ENCODE results near the gene C9orf153. TPM values are rescaled to one million over a fixed set of nuclear protein-coding genes. Genes with fewer than 3 reads are reported as not detected.

Gene C9orf153
- total and polyA plus RNA-seq, 11 donors, result 0.14 to 0.72 (median 0.42) TPM; not detected in 4

DNA sequence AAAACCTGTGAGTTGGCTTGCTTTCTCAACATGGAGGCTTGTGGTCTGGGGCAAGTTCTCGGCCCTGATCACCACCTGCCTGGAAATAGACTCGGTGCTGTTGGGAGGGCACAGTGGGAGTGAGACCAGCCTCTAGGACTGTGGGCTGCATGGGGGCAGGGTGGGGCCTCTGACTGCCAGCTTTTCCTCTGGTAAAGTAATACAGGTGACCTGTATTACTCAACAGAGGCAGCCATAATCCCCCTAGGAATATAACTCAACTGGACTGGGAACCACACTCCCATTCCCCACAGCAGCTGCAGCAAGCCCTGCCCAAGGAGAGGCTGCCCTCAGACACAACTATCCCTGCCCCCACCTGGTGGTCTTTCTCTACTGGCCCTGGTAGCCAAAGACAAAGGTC, 72.8 kb downstream of the C9orf153 start:
- Histone ChIP-seq H3K9me3 (peaks cover 0 to 40% (median 3%) of the 10 kb centered on the region in 12 donors), H3K36me3 (no peaks in the 10 kb centered on the region), H3K4me1 (no peaks in the 10 kb centered on the region), H3K27me3 (no peaks in the 10 kb centered on the region), H3K4me3 (no peak overlapping the region), H3K27ac (no peak overlapping the region)
- no peak for DNase-seq
- intact Hi-C loops (cut with DNase I), result no loop called here
- 71 to 73% (median 73%) methylated on average over 2 of the region's 2 CpGs; no CpG with 5 or more reads in 1 of the 4 donors for WGBS, 4 donors
- no peak for TF ChIP-seq POLR2A (IDR thresholded peaks at IDR 0.05)
- TF ChIP-seq CTCF (IDR thresholded peaks at IDR 0.05), result no peak
- ATAC-seq, result no peak

- 78 to 86% (median 79%) methylated on average over 7 of the region's 7 CpGs for WGBS, 4 donors
- no peaks in the 10 kb centered on the region for H3K27me3 ChIP-seq
- intact Hi-C loops (cut with DNase I), result no loop called here
- no peak overlapping the region for H3K27ac ChIP-seq
- H3K4me3 ChIP-seq, result no peak overlapping the region
- no peak for DNase-seq
- no peaks in the 10 kb centered on the region for H3K36me3 ChIP-seq
- H3K4me1 ChIP-seq, result no peaks in the 10 kb centered on the region
- peaks cover 0 to 31% (median 3%) of the 10 kb centered on the region in 12 donors for H3K9me3 ChIP-seq
- no peak for TF ChIP-seq POLR2A (IDR thresholded peaks at IDR 0.05)
- no peak for TF ChIP-seq CTCF (IDR thresholded peaks at IDR 0.05)
- ATAC-seq, result no peak
Observed at GRCh38 chr9:86185872-86186271, 73.6 kb downstream of the C9orf153 start.

GRCh38 chr9:86184138-86184524, 75.3 kb downstream of the C9orf153 start:
- no peak for TF ChIP-seq POLR2A (IDR thresholded peaks at IDR 0.05)
- TF ChIP-seq CTCF (IDR thresholded peaks at IDR 0.05), result no peak

GRCh38 chr9:86183229-86184137, 76.0 kb downstream of the C9orf153 start:
- TF ChIP-seq CTCF (IDR thresholded peaks at IDR 0.05), result no peak
- no peak overlapping the region for H3K4me3 ChIP-seq
- no peak for DNase-seq
- no peaks in the 10 kb centered on the region for H3K4me1 ChIP-seq
- ATAC-seq, result no peak
- no peaks in the 10 kb centered on the region for H3K36me3 ChIP-seq
- no peak overlapping the region for H3K27ac ChIP-seq
- intact Hi-C loops (cut with DNase I), result no loop called here
- WGBS, 4 donors, result 83 to 100% (median 93%) methylated on average over 1 of the region's 1 CpG
- peaks cover 0 to 12% (median under 1%) of the 10 kb centered on the region in 12 donors for H3K9me3 ChIP-seq
- no peaks in the 10 kb centered on the region for H3K27me3 ChIP-seq

More at GRCh38 chr9:86184138-86184524, 75.3 kb downstream of the C9orf153 start:
- WGBS, 4 donors, result 91 to 96% (median 94%) methylated on average over 4 of the region's 4 CpGs
- DNase-seq (no peak), ATAC-seq (no peak)
- Histone ChIP-seq H3K36me3 (no peaks in the 10 kb centered on the region), H3K4me1 (no peaks in the 10 kb centered on the region), H3K4me3 (no peak overlapping the region), H3K27ac (no peak overlapping the region), H3K27me3 (no peaks in the 10 kb centered on the region), H3K9me3 (peaks cover 0 to 18% (median 3%) of the 10 kb centered on the region in 12 donors)
- intact Hi-C loops (cut with DNase I), result no loop called here

Measured in heart left ventricle (tissue), 16 donors.